MM.1S (cell line): ENCODE measurements around the gene AMIGO3.

Source experiments
- CTCF ChIP-seq: fragments of 300-600 bp; sonication (generic); IDR thresholded peaks from 2 replicates; pipeline ENCODE4 v1.5.1; 2016; ENCODE audit warnings: antibody characterized with exemption, low read length, mixed read lengths
- EZH2 ChIP-seq: fragments of 300-600 bp; sonication (generic); optimal IDR thresholded peaks from 2 replicates; pipeline ENCODE3; 2017; ENCODE audit warnings: low read depth, mild to moderate bottlenecking, antibody characterized with exemption, low read length, mixed read lengths

GRCh38 chr3:49729966-49730609, 10.6 kb upstream of the AMIGO3 start:
- TF ChIP-seq CTCF, result no peak
- no peak for TF ChIP-seq EZH2
